HAP-1 (cell line): ENCODE results near the gene C3orf33.

Experiments
- DNase-seq, 2 experiments: peaks; one replicate each; pipeline ENCODE4 v3.0.0-alpha.2; 2016 to 2020; ENCODE audit warnings: low spot score in 2 of 2
- H3K27me3 ChIP-seq: fragments of 250-450 bp; sonication (Bioruptor Pico); 2 replicates; pipeline ENCODE4 v1.5.1; 2020; ENCODE audit warnings: low read depth, mild to moderate bottlenecking, moderate library complexity
- H3K36me3 ChIP-seq: fragments of 250-450 bp; sonication (Bioruptor Pico); replicated peaks from 2 replicates; pipeline ENCODE4 v1.5.1; 2020; ENCODE audit warnings: mild to moderate bottlenecking
- H3K4me1 ChIP-seq: fragments of 250-450 bp; sonication (Bioruptor Pico); 2 replicates; pipeline ENCODE4 v1.5.1; 2020; ENCODE audit warnings: mild to moderate bottlenecking
- H3K4me3 ChIP-seq: fragments of 250-450 bp; sonication (Bioruptor Pico); 2 replicates; pipeline ENCODE4 v1.5.1; 2020; ENCODE audit warnings: mild to moderate bottlenecking, moderate library complexity
- H3K9me3 ChIP-seq: fragments of 250-450 bp; sonication (Bioruptor Pico); 2 replicates; pipeline ENCODE4 v1.5.1; 2020; ENCODE audit warnings: mild to moderate bottlenecking, moderate library complexity
- in situ Hi-C: fragments of 300-500 bp; cut with MboI; formaldehyde crosslinking; loops from 3 replicates; pipeline ENCODE4 v1.14.3; 2020; ENCODE audit warnings: low sequenced_read_pairs, inconsistent platforms, mixed read lengths

Gene C3orf33

DNA sequence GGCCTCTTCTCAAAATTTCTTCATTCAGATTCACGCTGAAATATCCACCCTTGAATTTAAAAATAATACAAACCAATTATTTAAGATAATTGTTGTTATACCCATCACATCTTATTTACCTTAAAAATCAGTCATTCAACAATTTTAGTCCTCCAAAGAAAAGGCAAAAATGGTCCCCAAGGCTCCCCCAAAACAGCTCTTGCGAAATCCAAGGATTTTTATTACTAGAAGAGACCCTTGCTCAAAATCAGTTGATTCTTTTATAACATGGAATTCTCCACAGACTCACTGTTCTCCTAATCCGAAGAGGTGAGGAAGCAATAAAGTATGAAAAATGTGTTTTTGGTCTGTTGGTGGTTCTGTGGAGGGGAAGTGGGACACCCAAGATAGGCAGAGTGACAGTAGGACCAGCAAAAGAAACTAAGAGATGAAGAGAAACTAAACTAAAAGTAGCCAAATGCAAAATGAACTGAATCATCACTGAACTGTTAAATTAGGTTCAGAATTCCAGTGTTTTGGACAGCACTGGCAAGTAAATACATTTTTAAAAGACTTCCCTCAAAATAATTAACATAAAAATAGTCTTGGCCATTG lies 42.1 kb downstream of the C3orf33 start:
- Histone ChIP-seq H3K4me3 (no peak overlapping the region), H3K36me3 (peaks cover 4% of the 10 kb centered on the region; the same call in 1 of the 2 replicates), H3K9me3 (no peaks in the 10 kb centered on the region), H3K27me3 (no peaks in the 10 kb centered on the region), H3K4me1 (0 out of 2 replicates have a peak, but pooled peaks cover 3% of the 10 kb centered on the region)
- DNase-seq: no peak
- in situ Hi-C loops: no loop called here

DNA sequence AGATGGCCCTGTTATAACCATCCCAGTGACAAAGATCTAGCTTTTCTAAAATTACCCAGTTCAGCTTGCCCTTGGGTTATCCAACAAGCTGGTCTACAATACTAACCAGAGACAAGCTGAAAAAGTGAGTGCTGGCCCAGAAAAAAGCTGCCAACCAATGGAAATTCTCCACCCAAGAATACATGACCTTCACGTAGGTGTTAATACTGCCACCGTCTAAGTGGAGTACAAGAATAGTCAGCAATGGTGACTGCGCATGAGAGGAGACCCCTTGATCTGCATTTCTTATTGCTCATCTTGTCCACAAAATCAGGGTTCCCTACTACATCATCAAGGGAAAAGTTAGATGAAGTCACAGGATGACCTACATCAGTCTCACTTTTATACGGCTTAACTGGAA lies 45.4 kb downstream of the C3orf33 start:
- no peaks in the 10 kb centered on the region for H3K27me3 ChIP-seq
- in situ Hi-C loops: no loop called here
- H3K9me3 ChIP-seq: no peaks in the 10 kb centered on the region

DNA sequence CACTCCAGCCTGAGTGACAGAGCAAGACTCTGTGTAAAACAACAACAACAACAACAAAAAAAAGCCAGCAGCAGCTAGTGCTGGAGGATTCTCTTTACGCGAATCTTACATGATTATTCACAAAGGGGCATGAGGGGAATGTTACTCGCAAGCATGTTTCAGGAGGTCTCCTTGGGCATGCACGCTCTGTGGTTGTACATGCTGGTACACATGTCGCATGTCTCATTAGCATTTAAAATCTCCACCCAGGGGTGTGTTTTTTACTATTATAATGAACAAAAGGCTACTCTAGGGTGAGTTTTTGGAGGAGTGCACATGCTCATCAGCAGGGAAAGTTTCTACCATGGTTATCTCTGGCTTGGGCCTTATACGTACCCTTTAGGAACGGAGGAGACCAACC lies 48.5 kb downstream of the C3orf33 start:
- H3K27me3 ChIP-seq: no peaks in the 10 kb centered on the region
- in situ Hi-C loops: no loop called here
- no peak for DNase-seq

More for the DNA sequence above, 45.4 kb downstream of the C3orf33 start:
- H3K4me3 ChIP-seq: no peak overlapping the region
- no peak for DNase-seq
- 0 out of 2 replicates have a peak, but pooled peaks cover 4% of the 10 kb centered on the region for H3K36me3 ChIP-seq
- 0 out of 2 replicates have a peak, but pooled peaks cover 3% of the 10 kb centered on the region for H3K4me1 ChIP-seq

DNA sequence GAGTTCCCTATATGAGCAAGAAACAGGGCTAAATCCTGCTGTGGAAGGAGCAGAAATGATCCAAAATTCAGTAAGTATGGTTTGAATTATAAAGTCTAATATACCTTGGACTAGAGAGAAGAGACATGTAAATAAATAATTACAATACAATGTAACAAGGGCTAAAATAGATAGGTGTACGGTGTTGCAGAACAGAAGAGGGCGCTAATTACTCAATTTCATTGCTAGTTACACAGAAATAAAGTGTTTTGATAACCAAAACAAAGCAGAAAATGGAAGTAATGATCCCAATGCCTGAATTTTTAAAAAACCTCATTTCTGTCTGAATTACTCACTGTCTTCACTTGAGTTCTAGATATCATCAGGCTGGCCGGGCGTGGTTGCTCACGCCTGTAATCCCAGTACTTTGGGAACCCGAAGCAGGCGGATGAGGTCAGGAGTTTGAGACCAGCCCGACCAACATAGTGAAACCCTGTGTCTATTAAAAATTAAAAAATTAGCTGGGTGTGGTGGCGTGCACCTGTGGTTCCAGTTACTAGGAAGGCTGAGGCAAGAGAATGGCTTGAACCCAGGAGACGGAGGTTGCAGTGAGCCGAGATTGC lies 52.9 kb downstream of the C3orf33 start:
- Histone ChIP-seq H3K9me3 (no peaks in the 10 kb centered on the region), H3K36me3 (no peaks in the 10 kb centered on the region), H3K4me3 (no peak overlapping the region), H3K27me3 (no peaks in the 10 kb centered on the region), H3K4me1 (peaks cover 15% of the 10 kb centered on the region)
- peak in 1 of 2 experiments; percentile 43 for DNase-seq
- in situ Hi-C loops: no loop called here

More for the DNA sequence above, 48.5 kb downstream of the C3orf33 start:
- Histone ChIP-seq H3K4me3 (no peak overlapping the region), H3K4me1 (no peaks in the 10 kb centered on the region), H3K9me3 (no peaks in the 10 kb centered on the region), H3K36me3 (no peaks in the 10 kb centered on the region)

GRCh38 chr3:155748611-155749365 lies 57.3 kb downstream of the C3orf33 start:
- Histone ChIP-seq H3K4me3 (no peak overlapping the region), H3K27me3 (no peaks in the 10 kb centered on the region), H3K4me1 (peaks cover 35% of the 10 kb centered on the region), H3K36me3 (no peaks in the 10 kb centered on the region; the same call in 1 of the 2 replicates), H3K9me3 (no peaks in the 10 kb centered on the region)
- in situ Hi-C loops: loop anchor here (10.0 kb wide), 1 partner anchor 106 kb away; the partner anchor contains the start of gene SLC33A1
- DNase-seq: no peak

DNA sequence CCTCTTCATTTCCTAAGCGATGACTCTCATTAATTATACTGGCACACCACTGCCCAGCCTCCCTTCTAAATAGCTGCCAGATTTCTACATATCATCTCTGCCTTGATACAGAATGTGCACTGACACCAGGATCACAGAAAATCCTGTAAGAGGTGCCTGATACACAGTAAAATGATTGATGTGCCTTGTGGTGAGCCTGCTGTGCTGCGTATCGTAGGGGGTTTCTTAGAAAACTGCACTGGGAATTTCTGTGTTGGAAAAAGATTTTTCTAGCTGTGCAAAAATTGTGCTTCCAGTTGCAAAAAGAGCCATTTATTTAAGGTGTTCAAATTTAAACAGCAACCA lies 58.2 kb downstream of the C3orf33 start:
- no peaks in the 10 kb centered on the region for H3K27me3 ChIP-seq
- H3K36me3 ChIP-seq: no peaks in the 10 kb centered on the region; the same call in 1 of the 2 replicates
- no peak for DNase-seq
- no peak overlapping the region for H3K4me3 ChIP-seq
- in situ Hi-C loops: loop anchor here (10.0 kb wide), 1 partner anchor 107 kb away; the partner anchor contains the start of gene SLC33A1
- H3K4me1 ChIP-seq: peaks cover 37% of the 10 kb centered on the region
- no peaks in the 10 kb centered on the region for H3K9me3 ChIP-seq

- H3K4me3 ChIP-seq: no peak overlapping the region
- DNase-seq: peak in 1 of 2 experiments; percentile 79
- peaks cover 42% of the 10 kb centered on the region for H3K4me1 ChIP-seq
- in situ Hi-C loops: loop anchor here (10.0 kb wide), 1 partner anchor 107 kb away; the partner anchor contains the start of gene SLC33A1
- H3K27me3 ChIP-seq: no peaks in the 10 kb centered on the region
- H3K36me3 ChIP-seq: no peaks in the 10 kb centered on the region; the same call in 1 of the 2 replicates
- H3K9me3 ChIP-seq: no peaks in the 10 kb centered on the region
Measured at GRCh38 chr3:155747286-155747945, 58.7 kb downstream of the C3orf33 start.

DNA sequence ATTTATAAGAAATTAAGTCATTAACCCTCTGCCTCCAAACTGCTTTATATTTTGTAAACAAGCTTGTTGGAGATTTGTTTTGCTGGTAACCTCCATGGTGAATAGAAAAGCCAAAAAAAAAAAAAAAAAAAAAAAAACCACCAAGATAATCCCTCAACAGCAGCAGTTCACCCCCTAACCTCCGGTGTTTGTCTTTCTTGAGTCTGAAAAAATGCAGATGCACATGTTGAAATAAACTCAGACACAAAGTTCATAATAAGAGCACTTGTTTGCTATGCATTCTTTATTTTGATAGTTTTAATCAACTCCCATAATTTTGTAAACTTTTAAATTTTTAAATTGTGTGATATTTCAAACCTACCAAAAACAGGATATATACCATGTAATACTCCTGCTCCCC lies 59.4 kb downstream of the C3orf33 start:
- Histone ChIP-seq H3K4me3 (no peak overlapping the region; the same call in 1 of the 2 replicates), H3K4me1 (peaks cover 46% of the 10 kb centered on the region), H3K27me3 (no peaks in the 10 kb centered on the region), H3K9me3 (no peaks in the 10 kb centered on the region), H3K36me3 (no peaks in the 10 kb centered on the region; the same call in 1 of the 2 replicates)
- DNase-seq: no peak
- in situ Hi-C loops: loop anchor here (10.0 kb wide), 1 partner anchor 108 kb away; the partner anchor contains the start of gene SLC33A1

GRCh38 chr3:155745795-155746550 lies 60.1 kb downstream of the C3orf33 start:
- Histone ChIP-seq H3K27me3 (no peaks in the 10 kb centered on the region), H3K36me3 (no peaks in the 10 kb centered on the region; the same call in 1 of the 2 replicates), H3K4me3 (peak overlapping the region; percentile 13), H3K9me3 (no peaks in the 10 kb centered on the region), H3K4me1 (peaks cover 47% of the 10 kb centered on the region)
- in situ Hi-C loops: loop anchor here (10.0 kb wide), 1 partner anchor 109 kb away; the partner anchor contains the start of gene SLC33A1
- DNase-seq: peak; percentile 82 to 89

DNA sequence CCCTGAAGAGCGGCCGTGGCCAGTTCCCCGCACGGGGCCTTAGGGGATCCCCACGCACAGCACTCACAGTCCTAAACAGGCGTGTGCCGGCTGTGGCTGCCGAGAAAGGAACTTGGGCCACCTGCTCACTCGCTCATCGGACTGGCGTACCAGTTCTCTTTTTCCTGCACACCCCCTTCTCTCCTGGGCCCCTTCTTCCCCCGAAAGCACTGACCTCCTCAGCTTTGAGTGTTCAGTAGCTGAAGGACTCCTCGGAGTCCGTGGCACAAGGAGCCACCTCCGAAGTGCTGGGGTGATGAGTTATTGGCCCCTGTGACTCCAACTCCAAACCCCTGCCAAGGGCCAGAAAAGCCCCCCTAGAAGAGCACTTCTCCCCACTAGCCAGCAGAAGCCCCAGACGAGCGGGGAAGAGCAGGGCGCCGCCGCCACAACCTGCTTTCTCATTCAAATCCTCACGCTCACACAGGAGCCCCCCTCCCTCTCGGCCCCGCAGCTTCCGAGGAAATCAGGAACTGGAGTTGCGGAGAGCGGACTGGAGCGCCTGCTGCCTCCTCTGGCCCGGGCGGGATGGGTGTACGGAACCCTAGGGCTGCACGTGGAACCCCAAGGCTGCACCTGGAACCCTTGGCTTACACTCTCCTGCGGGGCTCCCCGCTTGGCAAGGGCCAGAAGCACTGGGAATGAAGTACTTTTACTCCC lies 61.3 kb downstream of the C3orf33 start, which contains the start of gene PLCH1:
PLCH1 (minus strand) TSS at position 446 of the 699 bp plus-strand sequence. CDS start 40,847 bp downstream, outside the sequence.
- Histone ChIP-seq H3K4me1 (peaks cover 42% of the 10 kb centered on the region), H3K9me3 (no peaks in the 10 kb centered on the region), H3K36me3 (no peaks in the 10 kb centered on the region; the same call in 1 of the 2 replicates), H3K27me3 (no peaks in the 10 kb centered on the region), H3K4me3 (peak within 1 kb of the TSS; percentile 73)
- DNase-seq: peak; percentile 91 to 94
- in situ Hi-C loops: loop anchor here (10.0 kb wide), 1 partner anchor 110 kb away; the partner anchor contains the start of gene SLC33A1

- Histone ChIP-seq H3K9me3 (no peaks in the 10 kb centered on the region), H3K4me3 (peak overlapping the region; percentile 73), H3K36me3 (no peaks in the 10 kb centered on the region; the same call in 1 of the 2 replicates), H3K4me1 (peaks cover 35% of the 10 kb centered on the region), H3K27me3 (no peaks in the 10 kb centered on the region)
- in situ Hi-C loops: loop anchor here (10.0 kb wide), 1 partner anchor 111 kb away; the partner anchor contains the start of gene SLC33A1
- peak; percentile 81 to 91 for DNase-seq
Measured at GRCh38 chr3:155744010-155744625, 62.0 kb downstream of the C3orf33 start.
